Upper lobe of left lung (tissue), 6 donors: ENCODE results near the gene CBLB. TPM values are rescaled to one million over a fixed set of nuclear protein-coding genes. Genes with fewer than 3 reads are reported as not detected.
A peak's percentile ranks its signal among the peaks of the same experiment; 100 is the strongest.

ENCODE experiments used
- ATAC-seq, 2 donors: fragments of 200-7000 bp; cut with Tn5 transposase; one replicate each; pipeline ENCODE4 v1.9.1; 2022; ENCODE audit warnings: mild to moderate bottlenecking in 2 of 2, moderate library complexity in 2 of 2; ENCODE audit not compliant: low FRiP score in 2 of 2
- DNase-seq, 2 donors: peaks; one replicate each; pipeline ENCODE4 v3.0.0-alpha.2; 2019 to 2020
- H3K27ac ChIP-seq, 4 donors: fragments of 200-600 bp; sonication (generic); one replicate each; pipeline ENCODE4 v1.5.1; 2016 to 2019
- H3K27me3 ChIP-seq, 4 donors: fragments of 200-600 bp; sonication (generic); one replicate each; pipeline ENCODE4 v1.5.1; 2017 to 2019
- H3K36me3 ChIP-seq, 4 donors: fragments of 200-600 bp; sonication (generic); one replicate each; pipeline ENCODE4 v1.5.1; 2016 to 2019
- H3K4me1 ChIP-seq, 4 donors: fragments of 200-600 bp; sonication (generic); one replicate each; pipeline ENCODE4 v1.5.1; 2018 to 2019
- H3K4me3 ChIP-seq, 4 donors: fragments of 200-600 bp; sonication (generic); one replicate each; pipeline ENCODE4 v1.5.1; 2017 to 2019; ENCODE audit warnings: mild to moderate bottlenecking in 2 of 4, moderate library complexity in 1 of 4
- H3K9me3 ChIP-seq, 4 donors: fragments of 200-600 bp; sonication (generic); one replicate each; pipeline ENCODE4 v1.5.1; 2018 to 2019
- EP300 ChIP-seq, 4 donors: sonication (generic); formaldehyde crosslinking; IDR thresholded peaks; one replicate each; pipeline ENCODE4 v1.5.1; 2017; ENCODE audit warnings: antibody characterized with exemption in 4 of 4, control low read depth in 2 of 4
- POLR2A ChIP-seq, 4 donors: fragments of 450-650 bp; IDR thresholded peaks; one replicate each; pipeline ENCODE4 v1.5.1; 2016 to 2017; ENCODE audit warnings: antibody characterized with exemption in 4 of 4, mild to moderate bottlenecking in 2 of 4
- POLR2AphosphoS5 ChIP-seq, 2 donors: sonication (generic); formaldehyde crosslinking; IDR thresholded peaks; one replicate each; pipeline ENCODE4 v1.5.1; 2017; ENCODE audit warnings: antibody characterized with exemption in 2 of 2
- WGBS, 2 donors: methylation state at CpG; one replicate each; pipeline ENCODE4 v1.1.5; 2017 to 2018; 5-methylcytosine and 5-hydroxymethylcytosine counted together
- total RNA-seq, 6 donors: library from RNA; depleted of rRNA in 4 of 6; stranded (reverse); fragments of >200 nt in 4 of 6; gene quantifications; one replicate each; pipeline versions ENCODE4 v1.1.0 to v1.2.1, GENCODE V29; 2016 to 2021
- TF ChIP-seq, protein P1 (sequence below), 6 experiments: fragments of 450-650 bp in 4 of 6; fragments of 200-600 bp in 2 of 6; sonication (generic) in 2 of 6; IDR thresholded peaks; one replicate each; pipeline ENCODE4 v1.5.1; 2016 to 2019; ENCODE audit warnings: antibody characterized with exemption in 6 of 6
- donor health status: DM: no; HTN: no; CAD: no; lungs with moderate emphysema.
- donor health status: DM: no; HTN: yes; CAD: no; lungs with severe emphysema.

Gene CBLB
- total RNA-seq, 6 donors from 2014 or later: 30.3 to 85.9 (median 32.0) TPM

DNA sequence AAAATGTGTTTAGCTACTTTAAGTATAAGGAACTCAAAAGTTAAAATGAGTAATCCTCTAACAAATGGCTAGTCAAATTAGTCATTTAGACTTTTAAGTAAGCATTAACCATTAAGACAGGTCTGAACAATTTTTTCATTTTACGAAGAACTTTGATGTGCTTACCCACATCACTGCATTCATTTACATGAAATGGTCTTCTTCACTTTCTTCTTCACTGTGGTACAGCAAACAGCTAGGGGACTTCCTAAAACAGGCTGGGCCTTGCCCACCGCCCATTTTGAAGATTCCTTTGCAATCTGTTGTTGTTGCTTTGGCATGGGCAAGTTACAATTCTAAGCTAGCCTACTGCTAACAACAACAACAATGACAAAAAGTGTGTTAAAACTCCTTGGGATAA lies 67.4 kb downstream of the CBLB start:
- no peaks in the 10 kb centered on the region for H3K9me3 ChIP-seq
- no peak for DNase-seq
- WGBS, 2 donors: 92 to 100% methylated on average over 2 of the region's 2 CpGs
- H3K4me3 ChIP-seq: no peak overlapping the region
- H3K36me3 ChIP-seq: no peaks in the 10 kb centered on the region
- TF ChIP-seq POLR2AphosphoS5 (IDR thresholded peaks at IDR 0.05) (no peak), EP300 (IDR thresholded peaks at IDR 0.05) (no peak), POLR2A (IDR thresholded peaks at IDR 0.05) (no peak)
- TF ChIP-seq, protein P1, sequence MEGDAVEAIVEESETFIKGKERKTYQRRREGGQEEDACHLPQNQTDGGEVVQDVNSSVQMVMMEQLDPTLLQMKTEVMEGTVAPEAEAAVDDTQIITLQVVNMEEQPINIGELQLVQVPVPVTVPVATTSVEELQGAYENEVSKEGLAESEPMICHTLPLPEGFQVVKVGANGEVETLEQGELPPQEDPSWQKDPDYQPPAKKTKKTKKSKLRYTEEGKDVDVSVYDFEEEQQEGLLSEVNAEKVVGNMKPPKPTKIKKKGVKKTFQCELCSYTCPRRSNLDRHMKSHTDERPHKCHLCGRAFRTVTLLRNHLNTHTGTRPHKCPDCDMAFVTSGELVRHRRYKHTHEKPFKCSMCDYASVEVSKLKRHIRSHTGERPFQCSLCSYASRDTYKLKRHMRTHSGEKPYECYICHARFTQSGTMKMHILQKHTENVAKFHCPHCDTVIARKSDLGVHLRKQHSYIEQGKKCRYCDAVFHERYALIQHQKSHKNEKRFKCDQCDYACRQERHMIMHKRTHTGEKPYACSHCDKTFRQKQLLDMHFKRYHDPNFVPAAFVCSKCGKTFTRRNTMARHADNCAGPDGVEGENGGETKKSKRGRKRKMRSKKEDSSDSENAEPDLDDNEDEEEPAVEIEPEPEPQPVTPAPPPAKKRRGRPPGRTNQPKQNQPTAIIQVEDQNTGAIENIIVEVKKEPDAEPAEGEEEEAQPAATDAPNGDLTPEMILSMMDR (IDR thresholded peaks at IDR 0.05): no peak
- no peaks in the 10 kb centered on the region for H3K27me3 ChIP-seq
- peaks cover under 1 to 23% (median 8%) of the 10 kb centered on the region in 4 donors for H3K4me1 ChIP-seq
- H3K27ac ChIP-seq: no peak overlapping the region
- no peak for ATAC-seq

DNA sequence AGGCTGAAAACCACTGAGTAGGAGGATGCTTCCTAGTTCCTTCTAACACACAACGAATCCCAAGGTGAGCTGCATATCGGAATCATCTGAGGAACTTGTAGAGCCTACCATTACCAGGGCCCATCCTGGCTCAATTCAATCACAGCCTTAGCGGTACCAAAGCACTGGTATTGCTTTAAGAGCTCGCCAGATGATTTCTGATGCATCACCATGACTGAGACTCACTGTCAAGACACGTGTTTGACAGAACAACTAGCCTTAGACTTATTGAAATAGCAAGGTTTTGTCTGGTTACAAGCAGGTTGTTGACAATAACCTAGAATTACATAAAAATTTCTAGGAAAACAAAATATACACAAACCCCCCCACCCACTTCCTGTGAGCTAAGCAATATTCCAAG lies 68.5 kb downstream of the CBLB start:
- H3K4me3 ChIP-seq: no peak overlapping the region
- TF ChIP-seq, protein P1 (IDR thresholded peaks at IDR 0.05): no peak
- TF ChIP-seq POLR2A (IDR thresholded peaks at IDR 0.05) (no peak), POLR2AphosphoS5 (IDR thresholded peaks at IDR 0.05) (no peak), EP300 (IDR thresholded peaks at IDR 0.05) (no peak)
- H3K27me3 ChIP-seq: no peaks in the 10 kb centered on the region
- DNase-seq: no peak
- no peaks in the 10 kb centered on the region for H3K9me3 ChIP-seq
- WGBS, 2 donors: 57 to 77% methylated on average over 5 of the region's 5 CpGs
- no peak overlapping the region for H3K27ac ChIP-seq
- H3K4me1 ChIP-seq: peaks cover 0 to 19% (median 8%) of the 10 kb centered on the region in 4 donors
- no peak for ATAC-seq
- no peaks in the 10 kb centered on the region for H3K36me3 ChIP-seq

DNA sequence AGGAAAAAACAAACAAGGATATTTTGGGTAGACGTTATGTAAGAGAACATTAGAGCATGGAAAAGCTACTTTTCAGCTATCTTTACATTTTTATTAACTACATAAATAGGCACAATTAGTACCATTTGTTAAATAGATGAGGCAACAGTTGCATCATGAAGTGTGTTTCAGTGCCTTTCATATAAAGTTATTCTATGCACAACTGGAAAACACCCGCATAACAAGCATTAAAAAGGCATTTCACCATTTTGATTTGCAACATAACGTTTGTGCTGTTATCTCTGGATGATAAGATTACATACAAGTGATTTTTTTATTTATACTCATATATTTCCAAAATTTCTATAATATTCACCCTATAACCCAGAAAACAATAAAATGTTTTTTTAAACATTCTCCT lies 69.5 kb downstream of the CBLB start:
- no peak for DNase-seq
- Histone ChIP-seq H3K27me3 (no peaks in the 10 kb centered on the region), H3K9me3 (no peaks in the 10 kb centered on the region), H3K27ac (no peak overlapping the region), H3K4me1 (peaks cover 0 to 19% (median 8%) of the 10 kb centered on the region in 4 donors), H3K4me3 (no peak overlapping the region), H3K36me3 (no peaks in the 10 kb centered on the region)
- no peak for ATAC-seq
- 90 to 92% methylated on average over 3 of the region's 3 CpGs for WGBS, 2 donors
- TF ChIP-seq EP300 (IDR thresholded peaks at IDR 0.05): no peak

DNA sequence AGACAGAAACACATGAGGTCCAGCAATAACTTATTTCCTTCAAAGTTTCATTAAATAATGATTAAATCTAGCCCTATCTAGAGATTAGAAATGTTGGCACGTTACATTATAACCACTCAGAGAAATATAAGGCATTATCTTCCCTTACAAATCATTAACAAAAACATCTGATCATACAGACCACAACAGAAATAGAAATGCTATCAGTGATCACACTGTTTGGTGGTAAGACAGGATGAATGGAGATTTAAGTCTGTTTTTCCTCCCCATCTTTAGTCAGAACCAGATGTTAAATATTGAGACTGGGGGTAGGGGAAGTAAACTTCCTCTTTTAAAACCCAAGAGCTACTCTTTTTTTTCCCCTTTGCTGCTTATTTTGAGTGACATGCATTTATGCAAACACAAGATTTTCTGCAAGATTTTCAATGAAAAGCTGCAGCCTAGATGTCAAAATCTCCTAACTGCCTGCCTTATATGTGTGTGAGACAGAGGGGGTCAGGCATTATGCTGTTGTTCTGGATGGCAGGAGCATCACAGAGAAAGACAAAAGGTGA lies 70.4 kb downstream of the CBLB start:
- TF ChIP-seq POLR2AphosphoS5 (IDR thresholded peaks at IDR 0.05): no peak
- no peak for TF ChIP-seq POLR2A (IDR thresholded peaks at IDR 0.05)
- TF ChIP-seq EP300 (IDR thresholded peaks at IDR 0.05): no peak
- TF ChIP-seq, protein P1 (IDR thresholded peaks at IDR 0.05): no peak
- Histone ChIP-seq H3K4me3 (no peak overlapping the region), H3K27ac (no peak overlapping the region), H3K27me3 (no peaks in the 10 kb centered on the region), H3K36me3 (no peaks in the 10 kb centered on the region), H3K9me3 (no peaks in the 10 kb centered on the region), H3K4me1 (peaks cover 0 to 20% (median 8%) of the 10 kb centered on the region in 4 donors)
- WGBS, 2 donors: 41 to 46% methylated on average over 1 of the region's 1 CpG
- DNase-seq: no peak
- peak in 1 of 2 donors; percentile 35 for ATAC-seq

DNA sequence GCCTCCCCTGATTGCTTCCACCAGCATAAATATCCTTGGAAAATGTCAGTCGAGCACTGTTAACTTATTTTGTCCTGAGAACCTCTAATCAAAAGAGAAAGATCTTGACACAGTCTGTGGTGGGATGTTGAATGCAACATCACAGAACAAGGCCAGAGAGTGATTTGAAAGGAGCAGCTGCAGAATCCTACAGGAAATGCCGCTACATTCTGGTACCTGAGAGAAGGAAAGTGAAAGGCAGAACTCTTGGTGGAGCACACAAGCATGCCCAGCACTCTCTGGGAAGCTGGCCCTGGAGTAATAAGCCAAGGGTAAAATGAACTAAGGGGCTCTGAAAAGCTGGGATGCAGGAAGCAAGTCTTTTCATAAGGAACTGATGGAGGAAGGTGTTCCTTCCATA lies 75.8 kb downstream of the CBLB start:
- DNase-seq (no peak), ATAC-seq (no peak)
- no peaks in the 10 kb centered on the region for H3K27me3 ChIP-seq
- no peak overlapping the region for H3K4me3 ChIP-seq
- H3K27ac ChIP-seq: peak overlapping the region; percentile 7 to 64 (median 27)
- 82% methylated on average over 2 of the region's 2 CpGs for whole genome bisulfite sequencing, 2 donors
- H3K4me1 ChIP-seq: peaks cover 6 to 19% (median 15%) of the 10 kb centered on the region in 4 donors
- H3K36me3 ChIP-seq: no peaks in the 10 kb centered on the region
- TF ChIP-seq POLR2A (IDR thresholded peaks at IDR 0.05): no peak
- TF ChIP-seq EP300 (IDR thresholded peaks at IDR 0.05): no peak
- no peaks in the 10 kb centered on the region for H3K9me3 ChIP-seq
